OCI-LY1 (cell line): Measurements from ENCODE around the gene C17orf50.

Experiments used
- CTCF ChIP-seq: fragments of 200-600 bp; sonication (generic), shearing (Covaris generic); IDR thresholded peaks from 2 replicates; pipeline ENCODE4 v1.5.1; 2017; ENCODE audit warnings: mild to moderate bottlenecking, antibody characterized with exemption, low read length, moderate library complexity, mixed read lengths
- EZH2 ChIP-seq: fragments of 200-600 bp; sonication (generic), shearing (Covaris generic); IDR thresholded peaks from 2 replicates; pipeline ENCODE4 v1.8.0; 2017; ENCODE audit warnings: borderline replicate concordance, mixed run types, mild to moderate bottlenecking, antibody characterized with exemption, low read length, moderate library complexity, mixed read lengths

GRCh38 chr17:35729405-35729833 lies 31.3 kb upstream of the C17orf50 start:
- TF ChIP-seq CTCF (no peak), EZH2 (no peak)
